IPS-18a (cell line): ENCODE measurements around the gene CCNY.
"Not testable (repeated sequence)": the region's sequence is repeated elsewhere in the genome, so short reads cannot be mapped to it uniquely, and the experiment has no call there.

Source experiments
- H3K27ac ChIP-seq: one replicate; pipeline ENCODE4 v1.5.1; 2013; ENCODE audit warnings: low read length
- H3K27me3 ChIP-seq: one replicate; pipeline ENCODE4 v1.6.1; 2013; ENCODE audit warnings: mild to moderate bottlenecking, low read length; ENCODE audit not compliant: control insufficient read depth, insufficient read depth
- H3K36me3 ChIP-seq: one replicate; pipeline ENCODE4 v1.6.1; 2013; ENCODE audit warnings: low read depth, low read length; ENCODE audit not compliant: control insufficient read depth
- H3K4me1 ChIP-seq: one replicate; pipeline ENCODE4 v1.6.1; 2013; ENCODE audit warnings: low read depth, low read length; ENCODE audit not compliant: control insufficient read depth
- H3K4me3 ChIP-seq: one replicate; pipeline ENCODE4 v1.5.1; 2013; ENCODE audit warnings: low read length
- H3K9ac ChIP-seq: one replicate; pipeline ENCODE4 v1.6.1; 2013; ENCODE audit warnings: mild to moderate bottlenecking, low read length, moderate library complexity
- H3K9me3 ChIP-seq: one replicate; pipeline ENCODE4 v1.6.1; 2013; ENCODE audit warnings: low read depth, low read length; ENCODE audit not compliant: control insufficient read depth

Gene CCNY

GRCh38 chr10:35506741-35507140, 170.4 kb downstream of the CCNY start:
- H3K4me3 ChIP-seq, result no peak overlapping the region
- no peak overlapping the region for H3K9ac ChIP-seq
- peaks cover 4% of the 10 kb centered on the region for H3K4me1 ChIP-seq
- no peaks in the 10 kb centered on the region for H3K36me3 ChIP-seq
- H3K9me3 ChIP-seq, result no peaks in the 10 kb centered on the region
- no peaks in the 10 kb centered on the region for H3K27me3 ChIP-seq
- no peak overlapping the region for H3K27ac ChIP-seq

GRCh38 chr10:35507519-35508109, 171.3 kb downstream of the CCNY start:
- H3K4me3 ChIP-seq, result no peak overlapping the region
- no peak overlapping the region for H3K9ac ChIP-seq
- H3K27me3 ChIP-seq, result no peaks in the 10 kb centered on the region
- peaks cover 4% of the 10 kb centered on the region for H3K4me1 ChIP-seq
- H3K9me3 ChIP-seq, result no peaks in the 10 kb centered on the region
- H3K27ac ChIP-seq, result no peak overlapping the region
- no peaks in the 10 kb centered on the region for H3K36me3 ChIP-seq

DNA sequence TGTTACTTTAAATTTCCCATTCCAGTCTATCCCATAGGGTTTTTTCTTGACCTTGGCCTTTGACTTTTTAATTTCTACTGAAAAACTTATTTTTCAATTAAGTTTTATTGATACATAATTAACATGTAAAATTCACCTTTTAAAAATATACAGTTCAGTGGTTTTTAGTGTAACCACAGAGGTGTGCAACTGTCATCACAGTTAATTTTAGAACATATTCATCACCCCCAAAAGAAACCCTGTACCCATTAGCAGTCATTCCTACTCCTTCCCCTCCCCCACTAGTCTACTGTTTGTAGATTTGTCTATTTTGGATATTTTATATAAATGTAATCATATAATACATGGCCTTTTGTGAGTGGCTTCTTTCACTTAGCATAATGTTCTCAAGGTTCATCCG, 172.3 kb downstream of the CCNY start:
- Histone ChIP-seq H3K27ac (no peak overlapping the region), H3K9me3 (no peaks in the 10 kb centered on the region), H3K36me3 (no peaks in the 10 kb centered on the region), H3K9ac (no peak overlapping the region), H3K27me3 (no peaks in the 10 kb centered on the region), H3K4me1 (peaks cover 4% of the 10 kb centered on the region), H3K4me3 (no peak overlapping the region)

- Histone ChIP-seq H3K36me3 (no peaks in the 10 kb centered on the region), H3K4me1 (peaks cover 4% of the 10 kb centered on the region), H3K9ac (no peak overlapping the region), H3K9me3 (no peaks in the 10 kb centered on the region), H3K27me3 (no peaks in the 10 kb centered on the region), H3K4me3 (no peak overlapping the region), H3K27ac (no peak overlapping the region)
Measured at GRCh38 chr10:35510891-35511290, 174.6 kb downstream of the CCNY start.

GRCh38 chr10:35511647-35512046, 175.3 kb downstream of the CCNY start:
- peaks cover 4% of the 10 kb centered on the region for H3K4me1 ChIP-seq

DNA sequence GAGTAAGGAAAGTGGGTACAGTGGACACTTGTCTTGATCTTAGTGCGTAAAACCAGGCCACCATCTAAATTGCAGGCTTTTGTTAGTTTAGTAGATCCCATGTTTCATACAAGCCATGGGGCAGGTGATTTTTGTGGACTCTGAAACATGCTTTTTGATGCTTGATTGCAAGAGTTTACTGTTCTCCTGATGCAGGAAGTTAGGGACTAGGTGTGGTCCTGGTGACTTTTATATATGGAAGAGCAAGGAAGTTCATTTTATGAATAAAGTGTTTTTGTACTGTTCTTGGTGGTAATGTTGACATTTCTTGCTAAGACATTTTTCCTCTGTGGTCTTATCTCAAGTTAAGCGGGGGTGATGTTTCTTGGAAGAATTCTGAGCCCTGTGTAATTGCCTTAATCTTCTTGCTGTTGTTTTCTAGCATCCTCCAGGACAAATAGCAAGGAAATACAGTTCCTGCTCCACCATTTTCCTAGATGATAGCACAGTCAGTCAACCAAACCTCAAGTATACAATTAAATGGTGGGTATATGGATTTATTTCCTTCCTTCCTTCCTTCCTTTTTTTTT, 179.9 kb downstream of the CCNY start:
- Histone ChIP-seq H3K9me3 (no peaks in the 10 kb centered on the region), H3K4me3 (no peak overlapping the region), H3K4me1 (peaks cover 15% of the 10 kb centered on the region), H3K27ac (no peak overlapping the region), H3K36me3 (no peaks in the 10 kb centered on the region), H3K27me3 (no peaks in the 10 kb centered on the region), H3K9ac (no peak overlapping the region)

More at GRCh38 chr10:35511647-35512046, 175.3 kb downstream of the CCNY start:
- no peak overlapping the region for H3K27ac ChIP-seq
- H3K9ac ChIP-seq, result no peak overlapping the region
- no peaks in the 10 kb centered on the region for H3K9me3 ChIP-seq
- no peak overlapping the region for H3K4me3 ChIP-seq
- H3K27me3 ChIP-seq, result no peaks in the 10 kb centered on the region
- H3K36me3 ChIP-seq, result no peaks in the 10 kb centered on the region

GRCh38 chr10:35517431-35518181, 181.3 kb downstream of the CCNY start:
- Histone ChIP-seq H3K9me3 (no peaks in the 10 kb centered on the region), H3K27ac (no peak overlapping the region), H3K9ac (no peak overlapping the region), H3K4me1 (peaks cover 15% of the 10 kb centered on the region), H3K36me3 (no peaks in the 10 kb centered on the region), H3K4me3 (no peak overlapping the region), H3K27me3 (no peaks in the 10 kb centered on the region)

DNA sequence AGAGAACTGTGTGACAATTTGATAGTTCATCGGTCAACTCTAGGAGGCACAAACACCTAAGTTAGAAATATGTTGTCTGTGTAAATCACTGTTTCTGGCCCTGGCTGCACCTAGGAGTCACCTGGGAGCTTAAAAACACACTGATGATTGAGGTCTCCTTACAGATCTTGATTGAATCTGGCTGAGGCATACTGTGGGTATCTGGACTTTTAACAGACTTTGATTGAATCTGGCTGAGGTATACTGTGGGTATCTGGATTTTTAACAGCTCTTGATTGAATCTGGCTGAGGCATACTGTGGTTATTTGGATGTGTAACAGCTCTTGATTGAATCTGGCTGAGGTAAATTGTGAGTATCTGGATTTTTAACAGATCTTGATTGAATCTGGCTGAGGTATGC, 181.9 kb downstream of the CCNY start:
- not testable (repeated sequence) for H3K9ac ChIP-seq, H3K27ac ChIP-seq, H3K36me3 ChIP-seq, H3K9me3 ChIP-seq, H3K27me3 ChIP-seq, H3K4me3 ChIP-seq
- peaks cover 15% of the 10 kb centered on the region for H3K4me1 ChIP-seq

DNA sequence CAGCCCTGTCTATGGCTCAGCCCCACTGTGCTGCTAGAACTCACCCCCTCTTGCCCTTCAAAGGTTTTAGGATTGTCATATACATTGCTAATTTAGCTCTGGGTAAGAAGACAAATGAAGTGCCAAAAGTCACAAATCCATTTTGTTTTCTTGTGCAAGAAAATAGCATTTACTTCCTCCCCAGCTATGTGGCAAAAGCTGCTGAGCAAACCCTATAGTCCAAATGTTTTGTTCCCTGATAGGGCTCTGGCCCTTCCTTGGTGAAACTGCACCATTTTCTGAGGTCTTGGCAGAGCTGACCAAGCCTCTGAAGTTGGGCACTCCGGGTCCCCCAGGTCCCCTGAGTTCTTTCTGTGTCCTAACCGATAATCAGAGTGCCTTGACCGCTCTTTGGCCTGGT, 184.7 kb downstream of the CCNY start:
- H3K27ac ChIP-seq, result no peak overlapping the region
- H3K9me3 ChIP-seq, result no peaks in the 10 kb centered on the region
- H3K36me3 ChIP-seq, result no peaks in the 10 kb centered on the region
- no peak overlapping the region for H3K9ac ChIP-seq
- H3K4me1 ChIP-seq, result peaks cover 22% of the 10 kb centered on the region
- H3K4me3 ChIP-seq, result no peak overlapping the region
- H3K27me3 ChIP-seq, result no peaks in the 10 kb centered on the region

DNA sequence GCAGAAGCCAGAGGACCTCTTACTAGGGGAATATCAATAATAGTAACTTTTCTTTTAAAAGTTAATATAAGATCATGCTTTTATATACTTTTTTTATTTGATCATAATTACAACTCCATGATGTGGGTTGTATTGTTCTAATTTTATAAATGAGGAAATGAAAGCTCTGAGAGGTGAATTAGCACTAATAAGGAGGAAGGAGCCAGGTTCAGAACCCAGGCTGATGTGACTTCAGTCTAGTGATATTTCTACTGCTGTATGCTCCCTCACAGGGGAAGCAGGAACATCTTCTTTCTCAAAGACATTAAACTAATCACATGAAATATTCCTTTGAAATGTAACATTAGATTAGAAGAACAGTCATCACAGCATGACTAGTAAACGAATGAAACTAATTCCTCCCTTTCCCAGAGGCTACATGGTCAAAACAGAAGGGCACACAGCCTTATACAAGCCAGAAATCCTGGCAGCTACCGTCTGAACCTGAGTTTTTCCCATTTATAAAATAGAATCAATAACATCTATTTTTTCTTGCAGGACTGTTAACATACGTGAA, 187.4 kb downstream of the CCNY start:
- no peaks in the 10 kb centered on the region for H3K9me3 ChIP-seq
- H3K9ac ChIP-seq, result no peak overlapping the region
- H3K27me3 ChIP-seq, result no peaks in the 10 kb centered on the region
- H3K27ac ChIP-seq, result no peak overlapping the region
- H3K36me3 ChIP-seq, result no peaks in the 10 kb centered on the region
- H3K4me3 ChIP-seq, result no peak overlapping the region
- H3K4me1 ChIP-seq, result peaks cover 32% of the 10 kb centered on the region

- Histone ChIP-seq H3K4me1 (peaks cover 17% of the 10 kb centered on the region), H3K9me3 (no peaks in the 10 kb centered on the region), H3K4me3 (no peak overlapping the region), H3K9ac (no peak overlapping the region), H3K27me3 (no peaks in the 10 kb centered on the region), H3K36me3 (no peaks in the 10 kb centered on the region), H3K27ac (no peak overlapping the region)
Measured at GRCh38 chr10:35526746-35527145, 190.4 kb downstream of the CCNY start.
